Activated T-cell treated with anti-CD3 and anti-CD28 coated beads, Interleukin-2, amount 50 U/mL, for 4 hours (primary cell): ENCODE results near the gene YJU2. TPM values are rescaled to one million over a fixed set of nuclear protein-coding genes. Genes with fewer than 3 reads are reported as not detected.

Experiments
- ATAC-seq, 2 donors: fragments of 200-7000 bp; cut with Tn5 transposase; one replicate each; pipeline ENCODE4 v1.10.0; 2021
- DNase-seq: peaks from one replicate; pipeline ENCODE4 v3.0.0-alpha.2; 2020
- H3K27me3 Mint-ChIP-seq: one replicate; pipeline ENCODE4 v1.8.0; 2021; ENCODE audit warnings: low read depth, mixed read lengths
- H3K36me3 Mint-ChIP-seq: one replicate; pipeline ENCODE4 v1.8.0; 2022; ENCODE audit warnings: mixed read lengths; ENCODE audit not compliant: insufficient read depth
- H3K4me1 Mint-ChIP-seq: one replicate; pipeline ENCODE4 v1.8.0; 2021; ENCODE audit warnings: low read depth, mixed read lengths
- H3K4me3 Mint-ChIP-seq: one replicate; pipeline ENCODE4 v1.8.0; 2021; ENCODE audit warnings: mild to moderate bottlenecking, moderate library complexity, mixed read lengths
- H3K9me3 Mint-ChIP-seq: one replicate; pipeline ENCODE4 v1.8.0; 2021; ENCODE audit warnings: mixed read lengths
- total RNA-seq, 3 donors: library from RNA; stranded (reverse); gene quantifications; one replicate each; pipeline ENCODE4 v1.2.1, GENCODE V29; 2021

YJU2 gene
- total RNA-seq, 3 donors from 2014 or later = 59.7 to 60.7 (median 59.9) TPM

DNA sequence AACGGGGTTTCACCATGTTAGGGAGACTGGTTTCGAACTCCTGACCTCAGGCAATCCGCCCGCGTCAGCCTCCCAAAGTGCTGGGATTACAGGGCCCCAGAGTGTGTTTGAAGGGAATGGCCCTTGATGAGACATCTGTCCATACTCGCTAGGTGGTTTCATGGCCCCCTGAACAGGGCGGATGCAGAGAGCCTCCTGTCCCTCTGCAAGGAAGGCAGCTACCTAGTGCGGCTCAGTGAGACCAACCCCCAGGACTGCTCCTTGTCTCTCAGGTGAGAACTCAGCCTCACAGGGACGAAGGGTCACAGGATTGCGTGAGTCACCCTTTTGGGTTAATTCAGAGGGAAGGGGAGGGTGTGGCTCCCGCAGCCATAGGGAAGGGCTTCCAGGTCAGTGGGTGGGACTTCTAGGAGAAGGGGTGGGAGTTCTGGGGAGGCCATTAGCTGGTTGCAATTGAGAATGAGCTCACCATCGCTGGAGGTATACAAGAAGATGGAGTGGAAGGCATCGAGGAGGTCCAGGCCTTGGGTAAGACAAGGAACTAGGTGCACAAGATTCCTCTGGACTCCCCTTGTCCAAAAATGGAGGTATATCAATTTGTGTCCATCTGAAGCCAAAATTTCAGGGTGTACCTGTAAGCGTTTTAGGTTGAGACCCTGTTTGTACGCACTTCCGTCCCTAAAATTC, 41.4 kb downstream of the YJU2 start:
- H3K4me3 Mint-ChIP-seq = no peak overlapping the region
- ATAC-seq = no peak
- no peaks in the 10 kb centered on the region for H3K27me3 Mint-ChIP-seq
- no peak for DNase-seq
- H3K4me1 Mint-ChIP-seq = no peaks in the 10 kb centered on the region
- H3K9me3 Mint-ChIP-seq = no peaks in the 10 kb centered on the region
- H3K36me3 Mint-ChIP-seq = no peaks in the 10 kb centered on the region

DNA sequence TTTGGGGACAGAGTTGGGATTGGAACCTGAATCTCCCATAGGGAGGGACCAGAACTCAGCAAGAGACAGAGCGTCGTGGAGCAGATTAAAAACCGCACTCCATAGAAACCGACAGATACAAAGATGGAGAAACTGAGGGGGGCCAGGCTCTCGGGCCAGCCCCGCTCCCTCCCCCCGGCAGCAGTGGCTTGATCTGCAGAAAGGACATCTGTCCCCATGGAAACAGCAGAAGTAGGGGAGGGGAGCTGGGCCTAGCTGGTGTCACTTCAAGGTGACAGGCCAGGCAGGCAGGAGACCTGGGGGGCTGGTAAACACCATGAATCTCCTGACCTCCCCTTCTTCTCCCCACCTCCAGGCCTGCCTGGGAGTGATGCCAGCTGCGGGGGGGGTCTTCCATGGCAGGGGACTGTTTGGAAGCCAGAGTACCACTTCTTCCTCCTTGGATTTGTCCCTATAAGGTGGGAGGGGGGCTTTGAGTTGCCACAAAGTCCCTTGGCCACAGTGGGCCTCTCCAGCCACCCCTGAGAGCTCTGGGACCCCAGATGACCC, 44.4 kb downstream of the YJU2 start:
- no peaks in the 10 kb centered on the region for H3K4me1 Mint-ChIP-seq

DNA sequence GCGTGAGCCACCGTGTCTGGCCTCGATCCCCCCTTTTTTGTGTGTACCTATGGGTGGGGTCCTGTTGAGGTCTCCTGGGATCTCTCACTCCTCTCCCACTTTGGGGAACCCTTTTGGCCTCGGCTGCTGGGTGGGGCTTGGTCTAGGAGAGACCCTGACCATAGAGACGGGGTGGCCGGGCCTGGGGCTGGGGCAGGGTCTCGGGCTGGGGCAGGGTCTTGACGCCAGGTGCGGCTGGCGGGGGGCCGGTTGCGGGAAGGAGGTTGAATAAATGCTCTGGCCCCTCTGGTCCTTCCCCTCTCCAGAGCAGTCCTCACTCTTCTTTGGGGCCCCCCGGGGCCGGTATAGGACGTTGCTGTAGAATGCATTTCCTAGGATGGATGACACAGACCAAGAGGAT, 45.6 kb downstream of the YJU2 start:
- DNase-seq = no peak
- ATAC-seq = no peak
- Mint-ChIP-seq H3K4me3 (no peak overlapping the region), H3K9me3 (no peaks in the 10 kb centered on the region), H3K36me3 (no peaks in the 10 kb centered on the region), H3K27me3 (no peaks in the 10 kb centered on the region), H3K4me1 (no peaks in the 10 kb centered on the region)

More for the DNA sequence above, 44.4 kb downstream of the YJU2 start:
- DNase-seq = no peak
- no peak for ATAC-seq
- Mint-ChIP-seq H3K9me3 (no peaks in the 10 kb centered on the region), H3K27me3 (no peaks in the 10 kb centered on the region), H3K36me3 (no peaks in the 10 kb centered on the region), H3K4me3 (no peak overlapping the region)

DNA sequence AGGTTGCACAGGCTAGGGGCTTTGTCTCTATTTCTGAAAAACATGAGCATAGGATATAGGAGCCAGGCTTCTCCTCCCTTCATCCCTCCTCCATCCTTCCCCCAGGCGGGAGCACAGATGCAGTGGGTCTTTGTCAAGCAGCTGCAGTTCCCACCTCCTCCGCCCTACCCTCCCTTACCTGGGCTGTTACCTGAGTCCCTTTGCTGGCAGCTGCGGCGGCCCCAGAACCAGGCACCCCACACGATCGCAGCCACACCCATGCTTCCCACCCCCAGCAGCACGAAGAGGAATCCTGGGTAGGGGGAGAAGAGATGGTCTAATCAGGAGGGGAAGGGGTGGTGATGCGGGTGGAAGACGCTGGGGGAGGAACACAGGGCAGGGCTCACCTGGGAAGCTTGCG, 47.5 kb downstream of the YJU2 start:
- ATAC-seq = no peak
- Mint-ChIP-seq H3K27me3 (no peaks in the 10 kb centered on the region), H3K4me1 (peaks cover 3% of the 10 kb centered on the region), H3K9me3 (no peaks in the 10 kb centered on the region), H3K4me3 (no peak overlapping the region), H3K36me3 (no peaks in the 10 kb centered on the region)
- DNase-seq = no peak

DNA sequence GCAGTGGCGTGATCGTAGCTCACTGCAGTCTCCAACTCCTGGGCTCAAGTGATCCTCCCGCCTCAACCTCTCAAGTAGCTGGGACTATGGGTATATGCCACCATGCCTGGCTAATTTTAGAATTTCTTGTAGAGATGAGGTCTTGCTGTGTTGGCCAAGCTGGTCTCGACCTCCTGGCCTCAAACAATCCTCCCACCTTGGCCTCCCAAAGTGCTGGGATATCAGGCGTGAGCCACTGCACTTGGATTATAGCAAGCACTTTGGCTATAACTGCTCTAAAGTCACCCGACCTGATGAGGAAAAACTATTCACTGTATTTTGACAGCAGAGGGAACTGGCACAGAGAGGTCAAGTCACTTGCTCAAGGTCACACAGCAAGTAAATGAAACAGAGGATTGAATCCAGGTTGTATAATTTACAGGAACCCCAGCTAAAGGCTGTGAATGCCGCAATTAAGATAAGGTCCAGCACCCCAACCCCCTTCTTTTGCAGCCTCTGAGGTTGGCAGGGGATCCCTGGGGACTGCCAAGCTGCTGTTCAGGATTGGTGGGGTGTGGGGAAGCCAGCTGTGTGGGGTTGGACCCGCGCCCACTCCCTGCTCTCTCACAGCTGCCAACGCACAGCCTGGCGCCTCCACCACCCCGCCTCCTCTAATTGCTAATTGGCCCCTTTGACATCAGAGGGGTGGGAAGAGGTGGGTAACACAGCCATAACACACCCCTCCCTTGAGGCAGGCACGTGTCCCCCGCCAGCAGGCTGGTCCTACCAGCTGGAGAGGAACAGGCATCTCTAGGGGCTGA, 49.3 kb downstream of the YJU2 start:
- Mint-ChIP-seq H3K36me3 (no peaks in the 10 kb centered on the region), H3K9me3 (no peaks in the 10 kb centered on the region), H3K4me1 (peaks cover 6% of the 10 kb centered on the region), H3K27me3 (no peaks in the 10 kb centered on the region), H3K4me3 (no peak overlapping the region)
- DNase-seq (no peak), ATAC-seq (no peak)

DNA sequence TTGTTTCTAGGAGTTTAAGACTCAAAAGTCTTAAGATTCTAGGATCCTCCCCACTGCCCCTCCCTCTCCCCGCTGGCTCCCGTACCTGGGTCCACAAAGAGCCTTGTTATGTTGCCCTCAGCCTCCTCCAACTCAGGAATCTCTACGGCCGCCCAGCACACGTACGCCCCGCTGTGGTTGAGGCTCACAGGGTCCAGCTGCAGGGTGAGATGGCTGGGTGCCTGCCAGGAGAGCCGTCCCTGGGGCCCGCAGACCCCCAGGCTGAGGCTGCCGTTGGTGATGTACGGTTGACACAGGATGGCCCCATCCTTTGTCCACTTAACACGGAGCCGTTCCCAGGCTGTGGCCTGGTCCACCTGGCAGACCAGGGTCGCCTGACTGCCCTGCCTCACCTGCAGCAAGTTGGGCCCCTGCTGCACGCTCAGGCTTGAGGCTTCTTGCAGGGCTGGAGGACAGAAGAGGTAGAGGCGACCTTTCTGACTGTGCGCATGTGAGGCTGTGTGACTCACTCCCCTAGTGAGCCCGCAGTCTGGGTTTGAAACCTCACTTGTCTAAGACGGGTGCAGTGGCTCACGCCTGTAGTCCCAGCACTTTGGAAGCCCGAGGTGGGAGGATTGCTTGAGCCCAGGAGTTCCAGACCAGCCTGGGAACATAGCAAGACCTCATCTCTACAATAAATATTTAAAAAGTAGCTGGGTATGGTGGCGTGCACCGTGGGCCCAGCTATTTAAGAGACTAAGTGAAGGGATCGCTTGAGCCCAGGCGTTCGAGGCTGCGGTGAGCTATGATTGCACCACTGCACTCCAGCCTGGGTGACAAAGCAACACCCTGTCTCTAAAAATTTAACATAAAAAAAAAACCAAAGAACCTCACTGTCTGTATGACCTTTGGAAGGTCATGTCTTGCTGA, 51.3 kb downstream of the YJU2 start:
- H3K9me3 Mint-ChIP-seq = no peaks in the 10 kb centered on the region
- H3K27me3 Mint-ChIP-seq = peaks cover 5% of the 10 kb centered on the region
- DNase-seq = no peak
- no peak overlapping the region for H3K4me3 Mint-ChIP-seq
- H3K4me1 Mint-ChIP-seq = peaks cover 19% of the 10 kb centered on the region
- no peaks in the 10 kb centered on the region for H3K36me3 Mint-ChIP-seq
- peak; percentile 90 to 91 for ATAC-seq

DNA sequence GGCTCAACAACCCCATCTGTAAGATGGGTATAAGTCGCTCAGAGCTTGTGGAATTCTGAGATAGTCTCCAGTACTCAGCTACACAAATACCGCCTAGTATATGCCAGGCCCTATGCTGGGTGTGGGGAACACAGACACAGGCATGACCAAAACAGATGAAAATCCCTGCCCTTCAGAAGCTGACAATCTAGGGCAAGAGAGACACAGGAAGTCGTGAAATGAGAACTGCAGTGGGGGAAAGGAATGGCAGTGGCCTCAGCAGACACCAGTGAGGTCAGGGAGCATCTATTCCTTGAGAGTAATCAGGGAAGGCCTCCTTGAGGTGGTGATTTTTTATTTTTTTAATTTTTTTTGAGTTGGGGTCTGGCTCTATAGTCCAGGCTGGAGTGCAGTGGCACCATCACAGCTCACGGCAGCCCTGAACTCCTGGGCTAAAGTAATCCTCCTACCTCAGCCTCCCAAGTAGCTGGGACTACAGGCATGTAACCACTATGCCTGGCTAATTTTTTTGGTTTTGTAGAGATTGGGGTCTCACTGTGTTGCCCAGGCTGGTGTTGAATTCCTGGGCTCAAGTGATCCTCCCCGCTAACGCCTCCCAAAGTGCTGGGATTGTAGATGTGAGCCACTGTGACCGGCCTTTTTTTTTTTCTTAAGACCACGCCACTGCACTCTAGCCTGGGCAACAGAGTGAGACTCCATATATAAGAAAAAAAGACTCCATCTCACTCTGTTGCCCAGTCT, 52.1 kb downstream of the YJU2 start:
- Mint-ChIP-seq H3K4me3 (no peak overlapping the region), H3K4me1 (peaks cover 23% of the 10 kb centered on the region), H3K36me3 (no peaks in the 10 kb centered on the region)

DNA sequence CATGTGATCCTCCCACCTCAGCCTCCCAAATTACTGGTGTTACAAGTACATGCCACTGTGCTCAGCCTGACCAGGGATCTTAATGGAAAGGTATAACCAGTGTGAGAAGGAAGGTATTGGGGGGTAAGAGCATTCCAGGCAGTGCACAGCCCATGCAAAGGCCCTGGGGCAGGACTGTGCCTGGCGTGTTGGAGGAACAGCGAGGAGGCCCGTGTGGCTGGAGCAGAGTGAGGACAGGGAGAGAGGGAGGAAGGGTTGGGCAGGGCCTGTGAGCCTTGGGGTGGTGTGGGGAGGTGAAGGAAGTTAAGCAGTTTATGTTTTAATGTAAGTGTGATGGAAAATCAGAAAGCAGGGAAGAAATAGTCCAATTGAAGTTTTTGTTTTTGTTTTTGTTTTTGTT, 53.7 kb downstream of the YJU2 start:
- Mint-ChIP-seq H3K4me1 (peaks cover 27% of the 10 kb centered on the region), H3K36me3 (no peaks in the 10 kb centered on the region), H3K9me3 (no peaks in the 10 kb centered on the region), H3K4me3 (no peak overlapping the region), H3K27me3 (peaks cover 7% of the 10 kb centered on the region)
- no peak for DNase-seq
- no peak for ATAC-seq

More for the DNA sequence above, 52.1 kb downstream of the YJU2 start:
- Mint-ChIP-seq H3K9me3 (no peaks in the 10 kb centered on the region), H3K27me3 (peaks cover 5% of the 10 kb centered on the region)
- no peak for ATAC-seq
- DNase-seq = no peak

DNA sequence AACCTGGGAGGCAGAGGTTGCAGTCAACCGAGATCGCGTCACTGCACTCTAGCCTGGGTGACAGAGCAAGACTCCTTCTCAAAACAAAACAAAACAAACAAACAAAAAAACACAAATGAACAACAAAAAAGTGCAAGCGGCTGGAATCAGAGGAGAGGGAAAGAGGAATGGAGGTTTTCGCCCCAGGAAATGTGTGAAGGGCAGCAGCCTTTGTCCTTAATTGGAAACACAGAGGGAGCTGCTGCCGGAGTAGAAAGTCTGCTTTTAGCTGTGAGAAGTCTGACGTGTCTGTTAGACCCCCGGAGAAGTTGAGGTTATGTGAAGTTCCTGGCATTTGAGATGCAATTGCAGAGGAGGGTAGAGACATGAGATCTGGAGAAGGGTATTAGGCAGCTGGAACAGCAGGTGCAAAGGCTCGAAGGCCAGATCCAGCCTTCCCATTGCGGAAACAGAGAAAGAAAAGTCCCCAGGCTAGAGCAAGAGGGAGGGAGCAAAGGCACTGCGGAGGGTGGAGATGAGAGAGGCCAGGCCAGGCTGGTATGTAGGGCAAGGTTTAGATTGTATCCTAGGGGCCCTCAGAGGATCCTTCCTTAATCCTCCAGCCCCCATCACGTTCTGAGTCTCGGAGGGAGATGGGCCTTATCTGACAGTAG, 54.8 kb downstream of the YJU2 start:
- DNase-seq (no peak), ATAC-seq (no peak)
- H3K4me1 Mint-ChIP-seq = peaks cover 27% of the 10 kb centered on the region
- peaks cover 9% of the 10 kb centered on the region for H3K27me3 Mint-ChIP-seq
- no peaks in the 10 kb centered on the region for H3K9me3 Mint-ChIP-seq
- peak overlapping the region; percentile 64 for H3K4me3 Mint-ChIP-seq
- H3K36me3 Mint-ChIP-seq = no peaks in the 10 kb centered on the region

DNA sequence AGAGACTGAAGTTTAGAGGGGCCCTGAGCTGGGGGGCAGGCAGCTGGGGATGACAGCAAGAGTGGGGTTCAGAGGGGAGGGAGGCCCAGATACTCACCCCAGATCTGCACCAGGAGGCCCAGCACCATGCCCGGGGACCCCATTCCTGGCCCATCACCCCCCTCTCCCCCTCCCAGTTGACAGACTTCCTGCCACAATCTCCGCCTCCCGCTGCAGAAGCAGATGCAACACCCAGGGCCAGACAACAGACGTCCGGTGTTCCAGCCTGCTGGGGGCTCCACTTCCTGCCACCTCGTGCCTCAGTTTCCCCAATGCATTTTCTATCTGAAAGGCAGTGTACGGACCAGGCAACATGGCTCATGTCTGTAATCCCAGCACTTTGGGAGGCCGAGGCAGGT, 55.4 kb downstream of the YJU2 start, which contains the start of gene TMIGD2:
Gene TMIGD2, minus strand, starts transcription at position 147 of the 398 bp plus-strand sequence. Its CDS starts 4 bp downstream, at position 143.
- ATAC-seq (no peak), DNase-seq (no peak)
- Mint-ChIP-seq H3K4me1 (peaks cover 27% of the 10 kb centered on the region), H3K4me3 (peak within 1 kb of the TSS; percentile 64), H3K27me3 (peaks cover 9% of the 10 kb centered on the region), H3K36me3 (no peaks in the 10 kb centered on the region), H3K9me3 (no peaks in the 10 kb centered on the region)

DNA sequence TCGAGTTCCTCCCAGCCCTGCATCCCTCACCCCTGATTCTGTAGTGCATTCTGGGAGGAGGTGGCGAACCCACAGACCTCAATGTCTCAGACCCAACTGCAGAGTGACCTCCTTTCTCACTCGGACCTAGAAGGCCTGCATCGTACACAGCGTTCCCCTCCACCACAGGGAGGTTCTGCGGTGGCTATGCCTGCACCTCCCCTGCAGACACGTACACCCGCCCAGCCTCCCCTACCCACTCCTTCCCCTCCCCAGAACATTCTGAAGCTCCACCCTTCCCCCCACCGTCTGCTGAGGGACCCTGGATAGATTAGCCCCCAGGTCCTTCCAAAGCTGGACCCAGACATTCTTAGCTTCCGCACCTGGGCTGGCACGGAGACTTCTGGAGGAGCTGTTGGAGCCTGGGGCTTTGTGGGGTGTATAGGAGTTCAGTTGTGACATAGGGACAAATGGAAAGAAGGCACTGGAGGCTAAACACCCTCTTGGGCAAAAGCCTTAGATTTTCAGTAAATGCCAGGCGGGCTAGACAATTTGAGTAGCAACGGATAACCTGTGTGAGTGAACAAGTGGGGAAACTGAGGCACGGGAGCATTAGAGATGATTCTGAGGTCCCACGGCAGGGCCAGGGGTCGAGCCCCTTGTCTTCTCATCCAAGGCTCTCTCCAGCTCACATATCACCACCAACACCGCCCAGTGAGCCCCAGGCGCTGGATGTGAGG, 57.1 kb downstream of the YJU2 start:
- Mint-ChIP-seq H3K27me3 (peaks cover 9% of the 10 kb centered on the region), H3K9me3 (no peaks in the 10 kb centered on the region), H3K4me1 (peaks cover 25% of the 10 kb centered on the region), H3K4me3 (peak overlapping the region; percentile 56), H3K36me3 (no peaks in the 10 kb centered on the region)
- no peak for DNase-seq
- no peak for ATAC-seq

DNA sequence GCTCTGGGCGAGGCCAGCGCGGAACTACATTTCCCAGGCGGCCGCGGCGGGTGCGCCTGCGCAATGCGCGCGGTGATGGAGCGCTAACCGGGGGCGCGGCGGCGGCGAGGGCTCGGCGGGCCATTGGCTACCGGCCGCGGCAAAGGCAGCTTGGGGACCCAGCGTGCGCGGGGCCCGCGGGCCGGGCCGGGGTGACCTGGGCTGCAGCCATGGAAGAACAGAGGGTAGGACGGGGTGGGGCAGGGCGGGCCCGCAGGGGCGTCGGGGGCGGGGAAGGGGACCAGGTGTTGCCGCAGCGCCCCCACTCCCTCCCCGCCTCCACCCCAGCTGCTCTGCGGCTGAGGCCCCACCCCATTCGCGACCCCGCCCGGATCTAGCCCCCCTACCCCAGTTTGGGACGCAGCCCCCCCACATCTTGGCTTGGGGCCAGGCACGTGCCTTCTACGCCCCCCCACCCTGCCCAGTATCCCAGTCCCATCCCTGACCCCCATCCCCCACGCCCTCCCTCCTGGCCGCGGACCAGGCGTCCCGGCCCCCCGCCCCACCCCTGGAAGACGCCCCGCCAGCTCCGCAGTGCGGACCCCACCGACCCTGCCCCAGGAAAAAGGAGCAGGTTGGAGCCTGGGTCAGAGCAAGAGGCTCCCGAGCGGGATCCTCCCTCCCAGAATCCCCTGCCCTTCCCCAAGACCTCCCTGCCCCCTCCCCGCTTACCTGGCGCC, 57.8 kb downstream of the YJU2 start, which contains the start of gene FSD1:
Gene FSD1, plus strand, starts transcription at position 61 of the 719 bp plus-strand sequence. Its CDS starts 149 bp downstream, at position 210.
- Mint-ChIP-seq H3K9me3 (no peaks in the 10 kb centered on the region), H3K4me1 (peaks cover 25% of the 10 kb centered on the region), H3K4me3 (peak within 1 kb of the TSS; percentile 56), H3K27me3 (peaks cover 9% of the 10 kb centered on the region), H3K36me3 (no peaks in the 10 kb centered on the region)
- DNase-seq = peak; percentile 54
- ATAC-seq = peak; percentile 93 to 95
